A549 (cell line): ENCODE results near the gene CMTR1.

Source experiments
- CBX2 ChIP-seq: fragments of 200-600 bp; sonication (generic); IDR thresholded peaks from 2 replicates; pipeline ENCODE4 v1.6.1; 2016; ENCODE audit warnings: low read depth, mild to moderate bottlenecking, borderline replicate concordance
- EP300 ChIP-seq, 2 experiments: fragments of >200 bp; sonication (Bioruptor Twin); formaldehyde crosslinking; IDR thresholded peaks; 2 replicates in 1 of 2; 3 replicates in 1 of 2; pipeline ENCODE4 v1.6.1; 2016 to 2017
- PHF8 ChIP-seq: fragments of 200-600 bp; sonication (generic); IDR thresholded peaks from 2 replicates; pipeline ENCODE4 v1.6.1; 2016; ENCODE audit warnings: low read depth, mild to moderate bottlenecking, antibody characterized with exemption, moderate library complexity, borderline replicate concordance
- POLR2A ChIP-seq: IDR thresholded peaks from 2 replicates; pipeline ENCODE4 v1.6.1; 2012; ENCODE audit warnings: mild to moderate bottlenecking, low read length
- RCOR1 ChIP-seq: fragments of 150-350 bp; IDR thresholded peaks from 2 replicates; pipeline ENCODE4 v1.6.1; 2014; ENCODE audit warnings: antibody characterized with exemption, low read length, low read depth
- RFX5 ChIP-seq: fragments of 450-650 bp; IDR thresholded peaks from 2 replicates; pipeline ENCODE4 v1.7.1; 2014; ENCODE audit warnings: antibody characterized with exemption, mild to moderate bottlenecking, moderate library complexity
- RNF2 ChIP-seq: fragments of 200-600 bp; sonication (generic); IDR thresholded peaks from 2 replicates; pipeline ENCODE4 v1.6.1; 2016; ENCODE audit warnings: low read depth, mild to moderate bottlenecking, antibody characterized with exemption, moderate library complexity, borderline replicate concordance
- TF ChIP-seq, protein P1 (sequence below): fragments of >200 bp; sonication (Bioruptor Twin); formaldehyde crosslinking; IDR thresholded peaks from 3 replicates; pipeline ENCODE4 v1.5.1; 2016
- TF ChIP-seq, protein P2 (sequence below): fragments of >200 bp; sonication (Bioruptor Twin); formaldehyde crosslinking; IDR thresholded peaks from 3 replicates; pipeline ENCODE4 v1.6.1; 2016

DNA sequence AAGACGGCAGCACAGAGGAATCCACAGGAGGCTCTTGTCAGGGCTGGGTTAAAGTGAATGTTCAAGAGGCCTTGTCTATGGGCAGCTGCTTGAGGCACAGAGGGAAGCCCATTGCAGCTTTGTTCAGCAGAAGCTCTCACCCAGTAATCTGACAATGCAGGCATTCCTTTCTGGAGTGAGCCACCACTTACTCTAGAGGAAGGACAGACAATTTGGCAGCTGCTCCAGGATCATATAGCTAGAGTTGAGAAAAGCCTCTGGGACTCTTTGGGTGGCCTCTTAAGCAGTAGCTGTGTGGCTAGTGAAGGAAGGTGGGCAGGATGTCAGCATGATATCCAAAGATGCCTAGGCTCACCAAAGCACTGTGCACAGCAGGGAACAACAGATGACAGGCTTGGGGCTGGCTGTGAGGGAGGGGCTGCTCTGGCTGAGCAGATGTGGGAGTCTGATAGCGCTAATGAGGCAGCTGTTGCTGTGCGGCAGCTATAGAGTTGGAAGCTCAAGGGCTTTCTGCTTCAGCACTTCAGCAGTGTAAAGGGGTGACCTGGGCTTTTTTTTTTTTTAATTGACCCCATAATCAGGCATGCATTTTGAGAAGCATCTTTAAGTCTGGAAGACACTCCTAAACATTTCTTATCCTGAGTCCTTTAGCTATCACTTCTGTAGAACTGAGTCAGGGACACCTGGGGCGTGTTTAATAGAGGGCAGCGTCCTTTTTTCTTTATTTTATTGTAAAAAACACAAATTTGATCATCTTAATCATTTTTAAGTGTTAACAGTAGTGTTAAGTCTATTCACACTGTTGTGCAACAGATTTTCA lies 27.2 kb downstream of the CMTR1 start:
- TF ChIP-seq, protein P1, sequence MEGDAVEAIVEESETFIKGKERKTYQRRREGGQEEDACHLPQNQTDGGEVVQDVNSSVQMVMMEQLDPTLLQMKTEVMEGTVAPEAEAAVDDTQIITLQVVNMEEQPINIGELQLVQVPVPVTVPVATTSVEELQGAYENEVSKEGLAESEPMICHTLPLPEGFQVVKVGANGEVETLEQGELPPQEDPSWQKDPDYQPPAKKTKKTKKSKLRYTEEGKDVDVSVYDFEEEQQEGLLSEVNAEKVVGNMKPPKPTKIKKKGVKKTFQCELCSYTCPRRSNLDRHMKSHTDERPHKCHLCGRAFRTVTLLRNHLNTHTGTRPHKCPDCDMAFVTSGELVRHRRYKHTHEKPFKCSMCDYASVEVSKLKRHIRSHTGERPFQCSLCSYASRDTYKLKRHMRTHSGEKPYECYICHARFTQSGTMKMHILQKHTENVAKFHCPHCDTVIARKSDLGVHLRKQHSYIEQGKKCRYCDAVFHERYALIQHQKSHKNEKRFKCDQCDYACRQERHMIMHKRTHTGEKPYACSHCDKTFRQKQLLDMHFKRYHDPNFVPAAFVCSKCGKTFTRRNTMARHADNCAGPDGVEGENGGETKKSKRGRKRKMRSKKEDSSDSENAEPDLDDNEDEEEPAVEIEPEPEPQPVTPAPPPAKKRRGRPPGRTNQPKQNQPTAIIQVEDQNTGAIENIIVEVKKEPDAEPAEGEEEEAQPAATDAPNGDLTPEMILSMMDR, result no peak
- no peak for TF ChIP-seq CBX2
- TF ChIP-seq RNF2, result no peak
- TF ChIP-seq RCOR1, result no peak
- no peak for TF ChIP-seq EP300 (IDR thresholded peaks at IDR 0.05)
- TF ChIP-seq POLR2A, result no peak
- TF ChIP-seq, protein P2, sequence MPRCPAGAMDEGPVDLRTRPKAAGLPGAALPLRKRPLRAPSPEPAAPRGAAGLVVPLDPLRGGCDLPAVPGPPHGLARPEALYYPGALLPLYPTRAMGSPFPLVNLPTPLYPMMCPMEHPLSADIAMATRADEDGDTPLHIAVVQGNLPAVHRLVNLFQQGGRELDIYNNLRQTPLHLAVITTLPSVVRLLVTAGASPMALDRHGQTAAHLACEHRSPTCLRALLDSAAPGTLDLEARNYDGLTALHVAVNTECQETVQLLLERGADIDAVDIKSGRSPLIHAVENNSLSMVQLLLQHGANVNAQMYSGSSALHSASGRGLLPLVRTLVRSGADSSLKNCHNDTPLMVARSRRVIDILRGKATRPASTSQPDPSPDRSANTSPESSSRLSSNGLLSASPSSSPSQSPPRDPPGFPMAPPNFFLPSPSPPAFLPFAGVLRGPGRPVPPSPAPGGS, result no peak
- no peak for TF ChIP-seq PHF8
- TF ChIP-seq RFX5, result no peak
